Calu3 (cell line): Measurements from ENCODE around the gene OR8K5. TPM values are rescaled to one million over a fixed set of nuclear protein-coding genes. Genes with fewer than 3 reads are reported as not detected.

Source experiments
- Bru-seq: library from RNA; stranded (reverse); fragments of 400-500 nt; gene quantifications from one replicate; lab custom pipeline; 2021; lab: Mats Ljungman, UMichigan
- BruChase-seq, 2 experiments: library from RNA; stranded (reverse); fragments of 400-500 nt; gene quantifications; one replicate each; lab custom pipeline; 2021; lab: Mats Ljungman, UMichigan
- BruUV-seq: library from RNA; stranded (reverse); fragments of 400-500 nt; replicated peaks from 2 replicates; lab custom pipeline; 2021; lab: Mats Ljungman, UMichigan
- CTCF ChIA-PET: fragments of 300-600 bp; sonication (Branson Sonifier 250); formaldehyde crosslinking; loops from one replicate; lab custom pipeline; 2022; ENCODE audit warnings: antibody characterized with exemption; lab: Charles Lee
- DNase-seq: peaks from one replicate; pipeline ENCODE4 v3.0.0; 2022
- H3K27ac Mint-ChIP-seq: one replicate; pipeline ENCODE4 v1.8.0; 2022; ENCODE audit warnings: mixed read lengths; ENCODE audit not compliant: unreplicated experiment
- H3K27me3 Mint-ChIP-seq: one replicate; pipeline ENCODE4 v1.8.0; 2022; ENCODE audit warnings: mixed read lengths; ENCODE audit not compliant: unreplicated experiment
- H3K36me3 Mint-ChIP-seq: one replicate; pipeline ENCODE4 v1.8.0; 2022; ENCODE audit warnings: mild to moderate bottlenecking, moderate library complexity, mixed read lengths; ENCODE audit not compliant: insufficient read depth, unreplicated experiment
- H3K4me1 Mint-ChIP-seq: one replicate; pipeline ENCODE4 v1.8.0; 2022; ENCODE audit warnings: mild to moderate bottlenecking, low read depth, mixed read lengths; ENCODE audit not compliant: unreplicated experiment
- H3K4me3 Mint-ChIP-seq: one replicate; pipeline ENCODE4 v1.8.0; 2022; ENCODE audit warnings: mild to moderate bottlenecking, low read depth, moderate library complexity, mixed read lengths; ENCODE audit not compliant: unreplicated experiment
- H3K9me3 Mint-ChIP-seq: one replicate; pipeline ENCODE4 v1.8.0; 2022; ENCODE audit warnings: low read depth, mixed read lengths; ENCODE audit not compliant: unreplicated experiment
- CTCF ChIP-seq: fragments of 200-600 bp; IDR thresholded peaks from one replicate; pipeline ENCODE4 v1.8.0; 2022; ENCODE audit warnings: antibody characterized with exemption; ENCODE audit not compliant: unreplicated experiment
- intact Hi-C: fragments of 100-400 bp; cut with micrococcal nuclease; formaldehyde crosslinking; loops from one replicate; pipeline ENCODE4 v1.10.0; 2022; ENCODE audit not compliant: unreplicated experiment
- long read RNA-seq: library from polyadenylated mRNA; stranded (forward); transcript quantifications from one replicate; pipeline ENCODE4 v2.0.0, GENCODE V29; 2022
- total RNA-seq: library from RNA; stranded (reverse); gene quantifications from 2 replicates; pipeline ENCODE4 v1.2.3, GENCODE V29; 2022

Gene OR8K5
- total RNA-seq (not detected in 2 replicates), Bru-seq, nascent RNA (not detected), BruChase-seq, experiment 1, labeled RNA remaining after a 6-hour chase (not detected), BruChase-seq, experiment 2, labeled RNA remaining after a 2-hour chase (not detected)
- long read RNA-seq = 0 reads

- no peak within 1 kb of the TSS for H3K27ac Mint-ChIP-seq
- no peak for TF ChIP-seq CTCF
- BruUV-seq = no TSS peak
- peaks cover 8% of the 10 kb centered on the region for H3K9me3 Mint-ChIP-seq
- DNase-seq = no peak
- CTCF ChIA-PET = no interaction called here
- no peaks in the 10 kb centered on the region for H3K4me1 Mint-ChIP-seq
- intact Hi-C loops = no loop called here
- no peaks in the 10 kb centered on the region for H3K36me3 Mint-ChIP-seq
- H3K4me3 Mint-ChIP-seq = no peak within 1 kb of the TSS
- H3K27me3 Mint-ChIP-seq = no peaks in the 10 kb centered on the region
Measured at GRCh38 chr11:56160217-56160616, at the start of gene OR8K5. OR8K5 (minus strand) TSS chr11:56160317; CDS start chr11:56160317, 0 bp downstream.

- Mint-ChIP-seq H3K9me3 (peaks cover 8% of the 10 kb centered on the region), H3K4me3 (no peak overlapping the region), H3K36me3 (no peaks in the 10 kb centered on the region), H3K27me3 (no peaks in the 10 kb centered on the region), H3K27ac (no peak overlapping the region), H3K4me1 (no peaks in the 10 kb centered on the region)
- intact Hi-C loops = no loop called here
- no TSS peak for BruUV-seq
- CTCF ChIA-PET = no interaction called here
- no peak for TF ChIP-seq CTCF
- no peak for DNase-seq
Measured at GRCh38 chr11:56207790-56208189, 47.7 kb upstream of the OR8K5 start.

- H3K9me3 Mint-ChIP-seq = peaks cover 9% of the 10 kb centered on the region
- no peak overlapping the region for H3K27ac Mint-ChIP-seq
- H3K27me3 Mint-ChIP-seq = no peaks in the 10 kb centered on the region
- CTCF ChIA-PET = no interaction called here
- no peak for DNase-seq
- no peak for TF ChIP-seq CTCF
- no TSS peak for BruUV-seq
- intact Hi-C loops = no loop called here
- no peaks in the 10 kb centered on the region for H3K36me3 Mint-ChIP-seq
- no peaks in the 10 kb centered on the region for H3K4me1 Mint-ChIP-seq
- no peak overlapping the region for H3K4me3 Mint-ChIP-seq
Measured at GRCh38 chr11:56197367-56197766, 37.2 kb upstream of the OR8K5 start.

- intact Hi-C loops = no loop called here
- Mint-ChIP-seq H3K27ac (no peak overlapping the region), H3K4me1 (no peaks in the 10 kb centered on the region), H3K36me3 (no peaks in the 10 kb centered on the region), H3K27me3 (no peaks in the 10 kb centered on the region), H3K4me3 (no peak overlapping the region), H3K9me3 (peaks cover 9% of the 10 kb centered on the region)
- no TSS peak for BruUV-seq
- CTCF ChIA-PET = no interaction called here
- no peak for DNase-seq
- no peak for TF ChIP-seq CTCF
Measured at GRCh38 chr11:56196705-56197104, 36.6 kb upstream of the OR8K5 start.
